ENCODE data around the gene FARP2. TPM values are rescaled to one million over a fixed set of nuclear protein-coding genes. Genes with fewer than 3 reads are reported as not detected.

FARP2 gene
- total and polyA plus RNA-seq, 9 donors = 27.2 to 46.1 (median 33.6) TPM

GRCh38 chr2:241493092-241493491 is 137.0 kb downstream of the FARP2 start:
- H3K4me1 ChIP-seq (ENCODE audit: control insufficient read depth, insufficient read depth, low read length) = peaks cover 24% of the 10 kb centered on the region
- H3K36me3 ChIP-seq (ENCODE audit: control insufficient read depth, insufficient read depth, low read length) = peaks cover 60% of the 10 kb centered on the region
- WGBS (ENCODE audit: insufficient coverage) = 89% methylated on average over 5 of the region's 10 CpGs

GRCh38 chr2:241494311-241494908 is 138.3 kb downstream of the FARP2 start:
- Histone ChIP-seq H3K4me3 (ENCODE audit: low read length) (no peak overlapping the region), H3K4me1 (ENCODE audit: control insufficient read depth, insufficient read depth, low read length) (peaks cover 27% of the 10 kb centered on the region), H3K36me3 (ENCODE audit: control insufficient read depth, insufficient read depth, low read length) (peaks cover 73% of the 10 kb centered on the region), H3K27me3 (ENCODE audit: control insufficient read depth, insufficient read depth, low read length) (no peaks in the 10 kb centered on the region), H3K27ac (ENCODE audit: low read length) (no peak overlapping the region), H3K9me3 (replicated peaks; ENCODE audit: control insufficient read depth, low read depth, low read length) (no peaks in the 10 kb centered on the region)
- no peak for DNase-seq
- WGBS (ENCODE audit: insufficient coverage) = 85% methylated on average over 14 of the region's 16 CpGs

More at GRCh38 chr2:241493092-241493491, 137.0 kb downstream of the FARP2 start:
- H3K27ac ChIP-seq (ENCODE audit: low read length) = no peak overlapping the region
- DNase-seq = no peak
- no peaks in the 10 kb centered on the region for H3K27me3 ChIP-seq (ENCODE audit: control insufficient read depth, insufficient read depth, low read length)
- no peak overlapping the region for H3K4me3 ChIP-seq (ENCODE audit: low read length)
- H3K9me3 ChIP-seq (replicated peaks; ENCODE audit: control insufficient read depth, low read depth, low read length) = no peaks in the 10 kb centered on the region

- Histone ChIP-seq H3K9me3 (replicated peaks; ENCODE audit: control insufficient read depth, low read depth, low read length) (no peaks in the 10 kb centered on the region), H3K4me1 (ENCODE audit: control insufficient read depth, insufficient read depth, low read length) (peaks cover 32% of the 10 kb centered on the region), H3K27me3 (ENCODE audit: control insufficient read depth, insufficient read depth, low read length) (no peaks in the 10 kb centered on the region), H3K4me3 (ENCODE audit: low read length) (no peak overlapping the region), H3K36me3 (ENCODE audit: control insufficient read depth, insufficient read depth, low read length) (peaks cover 80% of the 10 kb centered on the region), H3K27ac (ENCODE audit: low read length) (no peak overlapping the region)
- WGBS (ENCODE audit: insufficient coverage) = 85% methylated on average over 30 of the region's 34 CpGs
- DNase-seq = no peak
These were observed 139.3 kb downstream of the FARP2 start for GRCh38 chr2:241495172-241496002.

- no peak overlapping the region for H3K27ac ChIP-seq (ENCODE audit: low read length)
- 88% methylated on average over 28 of the region's 28 CpGs for WGBS (ENCODE audit: insufficient coverage)
- DNase-seq = no peak
- H3K27me3 ChIP-seq (ENCODE audit: control insufficient read depth, insufficient read depth, low read length) = no peaks in the 10 kb centered on the region
- H3K4me1 ChIP-seq (ENCODE audit: control insufficient read depth, insufficient read depth, low read length) = peaks cover 32% of the 10 kb centered on the region
- H3K9me3 ChIP-seq (replicated peaks; ENCODE audit: control insufficient read depth, low read depth, low read length) = no peaks in the 10 kb centered on the region
- no peak overlapping the region for H3K4me3 ChIP-seq (ENCODE audit: low read length)
- H3K36me3 ChIP-seq (ENCODE audit: control insufficient read depth, insufficient read depth, low read length) = peaks cover 87% of the 10 kb centered on the region
These were observed 140.1 kb downstream of the FARP2 start for GRCh38 chr2:241496003-241496707.

GRCh38 chr2:241496904-241497877 is 141.1 kb downstream of the FARP2 start:
- H3K36me3 ChIP-seq (ENCODE audit: control insufficient read depth, insufficient read depth, low read length) = peaks cover 93% of the 10 kb centered on the region
- no peak for DNase-seq
- H3K27ac ChIP-seq (ENCODE audit: low read length) = no peak overlapping the region
- peaks cover 24% of the 10 kb centered on the region for H3K4me1 ChIP-seq (ENCODE audit: control insufficient read depth, insufficient read depth, low read length)
- no peak overlapping the region for H3K4me3 ChIP-seq (ENCODE audit: low read length)
- WGBS (ENCODE audit: insufficient coverage) = 87% methylated on average over 23 of the region's 29 CpGs
- H3K9me3 ChIP-seq (replicated peaks; ENCODE audit: control insufficient read depth, low read depth, low read length) = no peaks in the 10 kb centered on the region
- no peaks in the 10 kb centered on the region for H3K27me3 ChIP-seq (ENCODE audit: control insufficient read depth, insufficient read depth, low read length)

GRCh38 chr2:241498115-241499070 is 142.3 kb downstream of the FARP2 start:
- Histone ChIP-seq H3K27me3 (ENCODE audit: control insufficient read depth, insufficient read depth, low read length) (no peaks in the 10 kb centered on the region), H3K36me3 (ENCODE audit: control insufficient read depth, insufficient read depth, low read length) (peaks cover 88% of the 10 kb centered on the region), H3K27ac (ENCODE audit: low read length) (no peak overlapping the region), H3K4me1 (ENCODE audit: control insufficient read depth, insufficient read depth, low read length) (peaks cover 21% of the 10 kb centered on the region), H3K9me3 (replicated peaks; ENCODE audit: control insufficient read depth, low read depth, low read length) (no peaks in the 10 kb centered on the region), H3K4me3 (ENCODE audit: low read length) (no peak overlapping the region)
- 87% methylated on average over 32 of the region's 36 CpGs for WGBS (ENCODE audit: insufficient coverage)
- DNase-seq = no peak

- Histone ChIP-seq H3K4me3 (ENCODE audit: low read length) (no peak overlapping the region), H3K27me3 (ENCODE audit: control insufficient read depth, insufficient read depth, low read length) (no peaks in the 10 kb centered on the region), H3K9me3 (replicated peaks; ENCODE audit: control insufficient read depth, low read depth, low read length) (no peaks in the 10 kb centered on the region), H3K4me1 (ENCODE audit: control insufficient read depth, insufficient read depth, low read length) (peaks cover 29% of the 10 kb centered on the region), H3K27ac (ENCODE audit: low read length) (no peak overlapping the region), H3K36me3 (ENCODE audit: control insufficient read depth, insufficient read depth, low read length) (peaks cover 88% of the 10 kb centered on the region)
- WGBS (ENCODE audit: insufficient coverage) = 80% methylated on average over 28 of the region's 28 CpGs
- peak; percentile 34 for DNase-seq
These were observed 143.3 kb downstream of the FARP2 start for GRCh38 chr2:241499146-241499965.

GRCh38 chr2:241500016-241500415 is 143.9 kb downstream of the FARP2 start:
- Histone ChIP-seq H3K4me1 (ENCODE audit: control insufficient read depth, insufficient read depth, low read length) (peaks cover 36% of the 10 kb centered on the region), H3K27ac (ENCODE audit: low read length) (no peak overlapping the region), H3K9me3 (replicated peaks; ENCODE audit: control insufficient read depth, low read depth, low read length) (no peaks in the 10 kb centered on the region), H3K4me3 (ENCODE audit: low read length) (no peak overlapping the region), H3K27me3 (ENCODE audit: control insufficient read depth, insufficient read depth, low read length) (no peaks in the 10 kb centered on the region), H3K36me3 (ENCODE audit: control insufficient read depth, insufficient read depth, low read length) (peaks cover 82% of the 10 kb centered on the region)
- DNase-seq = no peak
- WGBS (ENCODE audit: insufficient coverage) = 89% methylated on average over 5 of the region's 10 CpGs
